ENCODE results near the gene TSC22D2.
A peak's percentile ranks its signal among the peaks of the same experiment; 100 is the strongest.

Gene TSC22D2

DNA sequence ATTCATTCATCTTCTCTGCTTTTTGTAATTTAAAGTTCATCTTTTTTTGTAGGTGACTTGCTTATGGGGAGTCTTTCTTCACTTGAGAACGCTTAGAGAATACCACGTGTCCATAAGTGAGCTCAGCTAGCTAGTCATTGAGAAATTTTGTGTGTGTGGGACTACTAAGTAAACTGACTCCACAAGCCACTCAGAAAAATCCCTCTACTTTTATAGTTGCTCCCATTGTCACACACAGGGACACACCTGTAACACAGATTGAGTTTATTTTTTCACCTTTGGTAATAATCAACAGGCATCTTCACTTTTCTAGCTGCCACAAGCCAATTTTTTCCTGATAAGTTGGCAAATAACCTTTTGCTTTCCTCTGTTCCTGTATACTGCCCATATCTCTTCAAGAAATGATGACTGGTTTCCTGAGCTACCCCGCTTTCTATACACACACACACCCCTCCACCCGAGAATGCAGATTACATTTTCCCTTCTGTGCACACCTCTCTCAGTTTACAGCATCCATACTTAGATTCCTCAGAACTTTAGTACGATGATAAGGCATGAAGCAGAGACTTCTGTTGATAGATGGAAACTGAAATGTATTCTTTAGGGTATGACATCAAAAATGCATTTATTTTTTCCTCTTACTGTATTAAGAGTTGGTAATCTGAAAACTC lies 4.6 kb downstream of the TSC22D2 start:
- peak in 1 of 5 experiments; percentile 53 for DNase-seq

DNA sequence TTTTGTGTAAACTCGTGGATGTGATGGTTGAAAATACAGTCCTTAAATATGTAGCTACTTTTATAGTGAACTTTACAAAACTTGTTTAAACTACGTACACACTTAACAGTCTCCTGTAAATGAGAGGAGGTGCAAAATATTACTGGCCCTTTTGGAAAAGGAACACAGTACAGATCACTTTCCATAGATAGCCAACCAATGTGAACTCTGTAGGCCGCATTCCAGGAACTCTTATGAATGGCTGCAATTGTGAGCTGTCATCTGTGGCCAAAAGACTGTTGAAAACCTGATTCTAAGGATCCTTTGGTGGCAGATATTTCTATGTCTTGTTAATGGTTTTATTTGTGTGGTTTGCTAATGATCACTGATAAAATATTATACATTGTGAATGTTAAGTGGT lies 6.2 kb downstream of the TSC22D2 start:
- DNase-seq = no peak

DNA sequence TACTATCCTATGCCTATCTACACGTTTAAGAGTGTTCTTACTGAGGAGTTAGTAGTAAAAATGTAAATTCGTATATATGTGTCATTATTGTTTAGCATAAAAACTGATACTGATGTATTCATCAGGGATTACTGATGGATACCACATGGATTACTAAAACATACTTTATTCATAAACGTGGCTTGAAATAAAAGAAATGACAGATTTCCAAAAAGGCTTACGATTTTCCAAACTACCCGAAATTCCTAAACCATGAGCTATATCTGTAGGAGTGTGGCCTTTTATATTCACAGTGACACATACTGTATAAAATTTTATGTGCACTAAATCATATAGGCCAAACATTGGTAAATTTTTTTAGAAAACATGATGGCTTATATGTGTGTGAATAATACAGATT lies 6.9 kb downstream of the TSC22D2 start:
- DNase-seq = no peak

DNA sequence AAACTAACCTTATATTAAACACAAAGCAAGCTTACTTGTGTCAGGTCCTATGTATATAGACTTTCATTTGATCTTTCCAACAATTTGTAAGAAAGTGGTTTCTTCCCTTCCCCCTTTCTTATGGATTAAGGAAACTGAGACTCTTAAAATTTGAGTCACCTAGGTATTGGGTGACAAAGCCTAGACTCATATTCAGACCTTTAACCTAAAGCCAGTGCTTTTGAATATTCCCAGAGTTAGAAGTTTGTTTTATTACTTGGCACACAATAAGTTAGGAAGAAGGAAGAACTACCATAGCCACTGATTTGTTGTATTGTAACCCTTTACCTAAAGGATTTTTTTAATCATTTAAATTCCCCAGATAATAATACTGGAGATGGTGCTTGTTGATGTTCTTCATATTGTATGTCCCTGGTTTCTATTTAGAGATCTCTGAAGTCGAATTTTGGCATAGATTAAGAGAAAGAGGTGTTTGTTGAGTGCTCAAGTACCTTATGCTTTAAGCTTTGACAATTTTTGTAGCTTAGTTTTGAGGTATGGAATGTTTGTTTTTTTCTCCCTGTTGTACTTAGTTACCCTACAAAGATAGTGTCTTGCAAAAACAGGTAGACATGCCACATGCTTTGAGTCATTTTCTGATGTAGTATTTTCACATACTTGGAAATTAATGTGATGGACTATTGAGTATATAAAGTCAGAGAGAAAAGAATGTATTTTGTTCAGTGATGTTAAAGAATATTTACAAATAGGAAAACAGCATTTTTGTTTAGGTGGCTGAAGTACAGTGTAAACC lies 11.2 kb downstream of the TSC22D2 start:
- no peak for DNase-seq

DNA sequence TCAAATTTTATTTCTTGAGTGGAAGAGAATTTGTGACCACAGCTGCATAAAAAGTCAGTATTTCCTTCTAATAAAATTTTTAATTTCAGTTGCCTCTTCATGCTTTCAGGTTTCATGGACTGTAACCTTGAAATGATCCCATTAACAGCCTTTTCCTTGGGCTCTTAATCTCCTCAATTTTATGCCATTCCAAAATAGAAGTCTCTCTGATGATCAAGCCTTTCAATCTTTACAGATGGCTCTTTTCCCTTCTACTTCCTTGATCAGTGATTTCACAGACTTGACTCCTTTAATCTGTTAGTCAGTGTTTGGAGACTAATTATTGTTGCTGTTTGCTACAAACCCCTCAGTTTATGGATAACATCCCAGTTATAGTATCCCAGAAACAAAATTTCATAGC lies 11.9 kb downstream of the TSC22D2 start:
- no peak for DNase-seq

DNA sequence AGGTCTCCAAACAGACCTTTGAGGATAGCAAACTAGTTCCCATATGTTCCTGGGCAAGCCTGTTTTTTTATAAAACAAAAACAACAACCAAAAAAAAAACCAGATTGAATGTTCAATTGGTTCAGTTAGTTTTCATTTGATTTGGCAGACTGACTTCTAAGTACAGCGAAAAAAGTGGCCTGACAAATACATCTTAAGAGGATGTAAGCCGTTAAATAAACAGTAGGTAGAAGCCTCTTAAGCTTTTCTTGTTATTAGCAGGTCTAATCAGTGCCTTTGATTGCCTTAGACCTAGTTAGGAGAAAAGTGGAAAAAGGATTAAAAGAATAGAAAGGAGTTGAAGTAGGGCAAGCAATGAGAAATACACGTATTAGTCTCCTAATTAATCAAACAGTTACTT lies 13.2 kb downstream of the TSC22D2 start:
- DNase-seq = no peak

DNA sequence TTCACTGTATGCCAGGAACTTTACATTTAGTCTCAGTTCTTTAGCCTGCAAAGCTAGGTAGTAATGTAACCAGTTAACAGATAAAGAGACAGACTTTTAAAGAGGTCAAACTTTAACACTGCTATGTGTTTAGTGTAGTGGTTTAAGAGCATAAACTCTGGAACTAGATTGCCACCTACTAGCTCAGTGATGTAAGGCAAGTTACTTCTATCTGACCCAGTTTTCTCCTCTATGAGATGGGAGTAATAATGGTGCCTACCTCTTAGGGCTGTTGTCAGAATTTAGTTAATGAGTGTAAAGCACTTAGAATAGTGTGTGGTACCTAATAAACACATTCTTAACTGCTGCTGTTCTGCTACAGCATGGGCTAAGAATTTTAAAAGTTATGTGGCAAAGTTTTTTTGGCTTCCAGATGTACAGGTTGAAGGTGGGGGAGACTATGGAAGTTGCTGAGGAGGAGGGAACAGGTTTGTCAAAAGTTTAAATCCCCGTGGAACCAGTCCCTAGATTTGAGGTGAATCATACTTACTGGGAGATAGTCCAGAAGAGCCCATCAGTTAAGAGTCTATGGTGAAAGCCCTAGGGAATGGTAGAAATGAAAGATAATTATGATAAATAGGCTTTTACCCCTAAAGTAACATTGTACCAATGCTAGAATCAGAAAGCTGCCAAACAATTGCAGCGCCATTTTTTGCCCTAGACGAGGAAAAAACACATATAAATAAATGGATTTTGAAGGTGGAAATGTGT lies 13.9 kb downstream of the TSC22D2 start:
- no peak for DNase-seq

DNA sequence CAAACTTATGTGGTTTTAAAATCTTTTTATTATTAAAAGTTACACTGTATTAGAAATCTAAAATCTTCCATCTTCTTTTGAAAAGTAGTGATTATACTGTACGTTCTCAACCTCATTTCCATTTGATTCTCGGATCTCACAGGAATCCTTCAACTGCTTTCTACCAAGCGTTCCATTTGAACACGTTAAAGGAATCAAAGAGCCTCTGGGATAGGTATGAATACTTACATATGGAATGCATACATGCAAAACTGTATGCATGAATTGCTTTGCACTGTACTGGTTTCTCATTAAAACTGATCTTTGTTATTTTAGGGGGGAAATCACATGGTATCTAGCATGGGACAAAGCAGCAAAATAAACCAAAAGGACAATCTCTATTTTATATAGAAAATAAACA lies 14.8 kb downstream of the TSC22D2 start:
- no peak for DNase-seq

DNA sequence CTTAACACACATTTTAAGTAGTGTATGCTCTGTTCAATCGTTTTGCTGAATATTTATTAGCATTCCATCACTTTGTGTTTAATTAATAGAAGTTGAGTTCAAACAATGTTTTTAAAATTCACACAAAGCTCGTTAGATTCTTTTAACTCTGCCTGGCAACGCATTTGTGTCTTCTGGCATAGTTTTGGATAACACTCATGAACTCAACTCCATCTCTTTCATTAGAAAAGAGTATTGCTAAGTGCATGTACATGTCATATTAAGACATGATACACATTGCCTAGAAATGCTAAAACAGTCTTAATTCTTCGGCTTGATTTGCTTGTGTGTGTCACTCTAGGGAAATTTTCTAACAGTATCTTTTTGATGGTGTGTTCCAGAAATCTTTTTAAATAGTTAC lies 15.7 kb downstream of the TSC22D2 start:
- DNase-seq = no peak

DNA sequence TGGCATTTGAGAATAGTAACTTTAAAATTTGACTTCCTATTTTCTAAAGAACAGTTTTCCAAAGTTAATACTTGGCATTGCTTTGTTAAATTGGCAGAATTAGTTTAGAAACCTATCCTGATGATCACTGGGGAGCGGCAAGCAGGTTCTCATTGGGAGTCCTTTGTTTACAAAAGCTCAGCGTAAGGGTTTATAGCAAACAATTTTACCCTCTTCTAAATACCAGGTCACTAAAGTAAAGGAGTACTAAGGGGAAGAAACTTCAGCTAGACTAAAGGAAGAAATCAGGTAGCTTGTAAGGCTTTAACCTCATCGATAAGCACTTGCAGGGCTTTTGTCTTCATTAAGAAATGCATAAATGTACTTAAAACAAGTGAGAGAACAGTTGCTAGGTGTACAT lies 18.2 kb downstream of the TSC22D2 start:
- no peak for DNase-seq

DNA sequence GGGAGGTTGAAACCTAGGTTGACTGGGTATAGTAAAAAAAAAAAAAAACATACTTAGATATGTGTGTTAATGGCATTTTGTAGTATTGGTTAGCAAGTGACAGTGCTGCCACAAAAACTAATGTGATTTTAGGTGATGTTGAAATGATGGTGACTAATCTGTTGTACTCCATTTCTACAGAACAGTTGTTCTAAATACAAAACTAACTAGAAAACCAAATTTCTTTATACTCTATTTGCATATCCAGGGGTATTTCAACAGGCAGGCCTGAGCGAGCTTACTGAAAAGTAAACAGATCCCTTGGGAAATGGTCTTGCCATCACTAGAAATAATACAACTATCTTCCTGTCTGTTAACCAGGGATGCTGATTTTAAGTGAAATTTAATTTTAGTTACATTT lies 20.5 kb downstream of the TSC22D2 start:
- no peak for DNase-seq

DNA sequence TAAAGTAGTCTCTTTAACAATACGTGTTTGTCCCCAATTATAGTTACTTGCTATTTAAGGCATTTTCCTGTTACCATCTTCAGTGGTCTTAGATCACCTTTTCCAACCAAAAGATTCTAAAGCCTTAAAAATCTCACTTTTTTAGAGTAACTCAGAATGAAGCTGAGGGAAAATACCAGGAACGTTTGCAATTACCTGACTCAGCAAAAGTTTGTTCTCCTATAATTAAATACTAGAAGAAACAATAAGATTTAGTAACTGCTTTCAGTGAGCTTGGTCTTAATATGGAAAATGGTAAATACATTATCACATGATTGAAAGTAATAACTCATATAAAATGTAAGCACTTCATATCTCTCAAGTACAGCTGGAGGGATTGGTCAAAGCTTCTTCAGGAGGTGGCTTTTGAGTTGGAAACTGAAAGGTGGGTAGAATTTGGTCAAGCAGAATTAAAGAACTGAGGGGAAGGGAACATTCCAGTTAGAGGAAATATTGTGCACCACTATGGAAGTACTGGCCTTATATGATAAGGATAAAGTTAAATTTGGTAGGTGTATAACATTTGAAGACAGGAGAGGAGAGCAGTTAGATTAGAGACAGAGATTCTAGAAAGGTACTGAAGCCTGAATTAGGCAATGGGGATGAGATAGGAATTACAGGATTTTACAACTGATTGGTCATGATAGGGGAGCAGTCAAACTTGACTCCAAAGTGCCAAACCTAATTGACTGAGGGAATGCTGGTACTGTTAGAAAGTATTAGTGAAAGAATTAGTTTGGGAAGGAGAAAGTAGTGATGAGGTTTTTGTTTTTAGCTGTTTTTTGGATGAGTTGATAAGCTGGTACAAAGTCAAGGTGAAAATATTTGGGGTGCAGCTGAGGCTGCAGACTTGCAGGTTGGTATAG lies 21.9 kb downstream of the TSC22D2 start:
- DNase-seq = no peak

DNA sequence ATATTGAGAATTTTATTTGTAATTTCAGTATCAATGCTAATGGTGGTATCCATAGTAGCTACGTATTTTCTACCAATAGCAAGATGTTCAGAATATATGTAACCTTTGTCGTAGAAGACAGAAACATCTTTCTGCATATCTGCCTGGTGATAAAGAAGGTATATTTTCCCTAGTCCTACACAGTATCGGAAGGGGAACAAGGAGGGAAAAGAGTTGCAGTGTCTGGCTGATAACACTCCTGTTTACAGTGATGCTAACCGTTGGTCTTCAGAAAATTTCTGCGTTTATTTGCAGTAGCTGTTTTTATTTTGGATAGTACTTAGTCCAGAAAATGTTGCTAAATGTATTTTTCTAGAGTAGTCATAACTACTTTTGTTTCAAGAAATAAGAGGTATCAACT lies 25.2 kb downstream of the TSC22D2 start:
- no peak for DNase-seq

DNA sequence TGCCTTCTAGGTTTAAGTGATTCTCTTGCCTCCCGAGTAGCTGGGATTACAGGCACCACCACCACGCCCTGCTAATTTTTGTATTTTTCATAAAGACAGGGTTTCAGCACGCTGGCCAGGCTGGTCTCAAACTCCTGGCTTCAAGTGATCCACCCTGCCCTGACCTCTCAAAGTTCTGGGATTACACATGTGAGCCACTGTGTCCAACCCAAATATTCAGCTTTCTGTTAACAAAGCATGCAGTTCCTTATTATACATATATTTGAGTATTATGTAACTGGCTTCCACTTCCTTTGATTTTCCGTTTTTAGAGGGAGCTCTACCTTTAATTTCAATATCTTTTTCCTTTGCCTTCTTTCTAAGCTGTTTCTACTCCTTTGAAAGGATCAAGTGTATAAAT lies 26.1 kb downstream of the TSC22D2 start:
- DNase-seq = no peak

DNA sequence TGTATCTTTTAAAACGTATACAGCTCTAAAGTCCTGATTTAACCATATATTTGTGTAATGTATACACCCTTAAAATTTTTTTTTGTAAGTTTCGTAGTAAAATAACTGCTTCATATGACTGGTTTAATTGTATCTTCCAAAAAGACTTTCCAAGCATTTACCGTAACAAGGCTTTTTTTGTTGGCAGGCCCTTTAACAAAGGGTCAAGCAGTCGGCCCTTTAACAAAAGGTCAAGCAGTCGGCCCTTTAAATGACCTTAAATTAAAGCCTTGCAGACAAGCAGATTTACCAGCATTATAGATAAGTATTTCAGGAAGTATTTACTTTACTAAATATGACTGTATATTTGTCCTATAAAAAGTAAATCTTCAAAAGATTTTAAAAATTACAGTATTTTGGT lies 28.1 kb downstream of the TSC22D2 start:
- DNase-seq = no peak

DNA sequence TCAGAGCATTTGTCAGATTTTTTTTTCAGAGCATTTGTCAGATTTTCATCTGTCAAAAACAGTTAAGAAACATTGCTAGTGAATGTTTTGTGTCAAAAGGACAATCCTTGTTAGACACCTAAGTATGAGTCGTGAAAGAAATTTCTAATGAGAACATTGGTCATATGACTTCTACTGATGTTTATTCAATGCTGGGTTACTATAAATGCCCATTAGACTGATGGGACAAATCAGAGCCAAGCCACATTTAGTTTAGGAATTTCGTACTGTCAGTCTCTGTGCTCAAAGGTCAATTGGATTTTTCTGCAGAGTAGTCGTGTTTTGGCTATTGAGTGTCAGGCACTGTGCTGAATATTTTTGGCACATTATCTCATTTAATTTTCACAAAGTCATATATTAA lies 31.6 kb downstream of the TSC22D2 start:
- DNase-seq = no peak

DNA sequence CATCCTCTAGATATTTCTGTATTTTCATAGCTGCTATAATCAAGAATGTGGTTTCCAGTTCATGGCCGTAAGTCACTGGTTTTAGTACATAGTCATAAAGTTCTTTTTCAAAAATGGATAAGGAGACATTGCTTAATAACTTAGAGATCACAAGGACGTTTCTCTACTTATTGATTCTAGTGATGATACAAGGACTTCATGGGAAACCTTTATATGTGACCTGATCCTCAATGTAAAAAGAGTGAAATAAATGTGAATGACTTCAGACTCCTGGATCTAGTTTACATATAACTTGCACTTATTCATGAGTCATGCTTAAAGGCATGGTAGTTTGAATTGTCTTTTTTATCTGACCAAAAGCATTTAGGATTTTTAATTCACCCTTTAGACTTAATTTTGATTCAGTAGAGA lies 35.2 kb downstream of the TSC22D2 start:
- DNase-seq = no peak

DNA sequence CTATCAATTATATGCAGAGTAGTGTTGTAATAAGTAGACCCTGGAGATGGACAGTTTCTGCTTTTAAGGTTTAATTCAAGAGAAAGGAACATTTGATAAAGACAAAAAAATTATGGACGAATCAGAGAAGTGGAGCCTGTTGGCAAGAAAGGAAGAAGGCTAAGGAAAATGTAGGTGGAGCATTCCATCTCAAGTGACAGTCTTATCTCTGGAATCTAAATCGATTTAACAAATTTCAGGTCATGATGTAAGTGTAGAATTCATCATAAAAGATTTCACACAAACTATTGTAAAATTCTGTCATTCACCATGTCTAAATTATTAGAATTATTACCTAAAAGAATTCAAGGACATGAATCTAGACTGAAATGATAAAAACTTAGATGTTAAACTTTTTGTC lies 36.3 kb downstream of the TSC22D2 start:
- no peak for DNase-seq

DNA sequence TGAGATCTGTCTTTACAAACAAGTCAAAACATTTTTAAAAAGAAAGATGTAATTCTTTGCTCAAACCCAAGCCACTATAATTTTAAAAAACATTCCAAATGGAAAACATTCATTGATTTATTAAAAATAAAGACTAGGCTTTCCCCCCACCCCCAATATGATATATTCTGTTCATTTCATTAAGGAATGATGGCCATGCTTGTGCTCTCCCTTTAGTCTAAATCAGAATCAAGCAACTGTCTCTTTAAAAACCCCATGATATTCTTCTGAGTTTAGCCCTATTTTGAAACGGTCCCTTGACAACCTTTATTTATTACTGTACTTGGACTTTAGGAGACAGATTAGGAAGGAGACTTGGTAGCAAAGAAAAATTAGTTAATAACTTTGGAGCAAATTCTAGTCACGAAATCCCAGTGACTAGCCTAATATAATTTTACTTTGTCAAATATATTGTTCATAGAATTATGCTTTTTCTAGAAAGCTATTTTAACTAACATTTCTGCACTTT lies 38.4 kb downstream of the TSC22D2 start:
- DNase-seq = no peak

DNA sequence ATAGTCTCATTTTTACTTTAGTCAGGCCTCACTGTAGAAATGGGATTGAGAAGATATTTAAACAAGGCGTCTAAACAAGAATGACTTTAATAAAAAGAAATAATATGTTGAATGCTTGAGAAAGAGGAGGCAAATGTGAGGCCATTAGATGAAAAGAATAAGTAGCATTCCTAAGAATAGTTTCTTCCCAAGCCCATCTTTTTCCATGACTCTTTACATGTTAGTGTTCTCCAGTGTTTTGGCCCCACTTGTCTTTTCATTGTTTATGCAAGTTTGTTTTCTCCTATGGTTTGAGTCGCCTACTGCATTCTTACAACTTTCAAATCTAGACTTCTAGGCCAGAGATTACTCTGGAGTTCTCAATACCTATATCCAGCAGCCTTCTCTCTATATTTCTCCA lies 39.0 kb downstream of the TSC22D2 start:
- DNase-seq = no peak

DNA sequence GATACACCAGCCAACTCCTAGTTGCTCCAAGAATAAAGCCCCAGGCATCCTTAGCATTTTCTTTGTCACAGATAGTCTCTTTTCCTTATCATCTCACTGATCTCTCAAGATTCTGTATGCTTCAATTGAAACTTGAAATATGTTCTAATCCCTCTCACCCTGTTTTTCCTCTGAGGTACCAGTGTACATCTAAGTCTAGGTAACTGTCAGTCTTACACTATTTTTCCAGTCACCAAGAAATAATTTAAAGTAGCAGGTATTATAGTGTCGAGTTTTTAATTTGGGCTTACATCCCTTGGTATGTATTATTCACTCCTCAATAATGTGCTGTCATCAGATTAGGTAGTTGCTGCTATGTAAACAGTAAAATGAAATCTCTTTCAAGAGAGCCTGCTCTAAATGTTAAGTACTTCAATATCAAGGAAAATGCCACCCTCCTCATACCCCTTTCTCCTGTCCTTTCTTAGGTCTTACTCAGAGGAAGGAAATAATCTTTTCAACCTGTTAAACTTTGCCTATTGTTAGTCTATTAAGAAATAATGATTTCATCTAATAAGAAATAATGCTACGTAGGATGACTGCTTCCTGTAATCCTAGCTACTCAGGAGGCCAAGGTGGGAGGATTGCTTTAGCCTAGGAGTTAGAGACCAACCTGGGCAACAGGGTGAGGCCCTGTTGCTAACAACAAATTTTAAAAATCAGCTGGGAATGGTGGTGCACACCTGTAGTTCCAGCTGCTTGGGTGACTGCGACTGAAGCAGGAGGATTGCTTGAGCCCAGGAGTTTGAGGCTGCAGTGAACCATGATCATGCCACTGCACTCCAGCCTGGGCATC lies 39.8 kb downstream of the TSC22D2 start:
- DNase-seq = no peak
